ENCODE measurements around the gene GGN.

DNA sequence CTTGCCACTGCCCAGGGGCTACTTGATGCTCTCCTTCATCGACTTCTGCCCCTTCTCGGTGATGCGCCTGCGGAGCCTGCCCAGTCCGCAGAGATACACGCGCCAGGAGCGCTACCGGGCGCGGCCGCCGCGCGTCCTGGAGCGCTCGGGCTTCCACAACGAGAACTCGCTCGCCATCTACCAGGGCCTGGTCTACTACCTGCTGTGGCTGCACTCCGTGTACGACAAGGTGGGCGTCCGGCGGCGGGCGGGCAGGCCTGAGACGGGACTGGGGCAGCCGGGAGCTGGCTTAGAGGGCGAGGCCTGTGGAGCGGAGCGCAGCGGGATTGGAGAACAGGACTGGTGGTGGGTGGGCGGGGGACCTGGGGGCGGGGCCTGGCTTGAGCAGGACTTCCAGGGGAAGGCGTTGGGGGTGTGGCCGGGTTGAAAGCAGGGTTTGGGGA is 26.2 kb downstream of the GGN start:
- TF ChIP-seq, protein P1, sequence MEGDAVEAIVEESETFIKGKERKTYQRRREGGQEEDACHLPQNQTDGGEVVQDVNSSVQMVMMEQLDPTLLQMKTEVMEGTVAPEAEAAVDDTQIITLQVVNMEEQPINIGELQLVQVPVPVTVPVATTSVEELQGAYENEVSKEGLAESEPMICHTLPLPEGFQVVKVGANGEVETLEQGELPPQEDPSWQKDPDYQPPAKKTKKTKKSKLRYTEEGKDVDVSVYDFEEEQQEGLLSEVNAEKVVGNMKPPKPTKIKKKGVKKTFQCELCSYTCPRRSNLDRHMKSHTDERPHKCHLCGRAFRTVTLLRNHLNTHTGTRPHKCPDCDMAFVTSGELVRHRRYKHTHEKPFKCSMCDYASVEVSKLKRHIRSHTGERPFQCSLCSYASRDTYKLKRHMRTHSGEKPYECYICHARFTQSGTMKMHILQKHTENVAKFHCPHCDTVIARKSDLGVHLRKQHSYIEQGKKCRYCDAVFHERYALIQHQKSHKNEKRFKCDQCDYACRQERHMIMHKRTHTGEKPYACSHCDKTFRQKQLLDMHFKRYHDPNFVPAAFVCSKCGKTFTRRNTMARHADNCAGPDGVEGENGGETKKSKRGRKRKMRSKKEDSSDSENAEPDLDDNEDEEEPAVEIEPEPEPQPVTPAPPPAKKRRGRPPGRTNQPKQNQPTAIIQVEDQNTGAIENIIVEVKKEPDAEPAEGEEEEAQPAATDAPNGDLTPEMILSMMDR (IDR thresholded peaks at IDR 0.05), result peak in 1 of 3 experiments; percentile 50
- TF ChIP-seq POLR2A (IDR thresholded peaks at IDR 0.05; ENCODE audit: low read depth) (no peak), EP300 (IDR thresholded peaks at IDR 0.05) (no peak)

Measured in esophagus muscularis mucosa (tissue), 4 donors.